ENCODE measurements around the gene ARL10.

The ARL10 gene

DNA sequence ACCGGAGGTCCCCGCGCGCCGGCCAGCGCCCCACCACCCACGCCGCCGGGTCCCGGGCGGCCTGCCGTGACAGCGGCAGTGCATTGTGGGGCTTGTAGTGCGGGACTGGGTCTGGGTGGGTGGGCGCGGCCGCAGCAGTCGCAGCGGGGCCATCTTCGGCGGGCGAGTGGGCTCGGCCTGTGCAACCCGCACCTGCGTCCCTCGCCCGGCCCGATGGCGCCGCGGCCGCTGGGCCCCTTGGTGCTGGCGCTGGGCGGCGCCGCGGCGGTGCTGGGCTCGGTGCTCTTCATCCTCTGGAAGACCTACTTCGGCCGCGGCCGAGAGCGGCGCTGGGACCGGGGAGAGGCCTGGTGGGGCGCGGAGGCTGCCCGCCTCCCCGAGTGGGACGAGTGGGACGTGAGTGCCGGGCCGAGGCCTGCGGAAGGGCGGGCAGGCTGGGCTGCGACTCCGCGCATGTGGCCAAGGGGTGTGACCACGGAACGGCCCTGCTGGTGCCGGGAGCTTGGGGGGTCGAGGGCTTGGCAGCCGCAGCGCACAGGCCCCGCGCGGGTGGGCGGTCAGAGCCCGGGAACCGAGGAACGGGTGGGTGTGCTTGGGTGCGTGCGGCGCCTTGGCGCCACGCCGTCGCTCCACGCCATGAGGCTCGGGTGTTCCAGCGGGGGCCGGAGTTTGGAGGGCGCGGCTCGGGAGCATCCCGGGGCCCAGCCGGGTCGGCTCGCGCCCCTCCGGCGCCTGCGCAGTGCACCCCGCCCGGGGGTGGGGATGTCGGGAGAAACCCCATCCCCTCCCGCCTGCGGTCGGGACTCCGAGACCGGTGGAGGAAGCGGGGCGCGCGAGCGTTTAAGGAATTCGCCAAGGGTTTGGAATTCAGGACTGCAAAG lies at the start of gene ARL10:
ARL10 (plus strand) TSS at position 137 of the 881 bp plus-strand sequence; CDS start at position 214, 77 bp downstream.
- DNase-seq, result peak; percentile 87

DNA sequence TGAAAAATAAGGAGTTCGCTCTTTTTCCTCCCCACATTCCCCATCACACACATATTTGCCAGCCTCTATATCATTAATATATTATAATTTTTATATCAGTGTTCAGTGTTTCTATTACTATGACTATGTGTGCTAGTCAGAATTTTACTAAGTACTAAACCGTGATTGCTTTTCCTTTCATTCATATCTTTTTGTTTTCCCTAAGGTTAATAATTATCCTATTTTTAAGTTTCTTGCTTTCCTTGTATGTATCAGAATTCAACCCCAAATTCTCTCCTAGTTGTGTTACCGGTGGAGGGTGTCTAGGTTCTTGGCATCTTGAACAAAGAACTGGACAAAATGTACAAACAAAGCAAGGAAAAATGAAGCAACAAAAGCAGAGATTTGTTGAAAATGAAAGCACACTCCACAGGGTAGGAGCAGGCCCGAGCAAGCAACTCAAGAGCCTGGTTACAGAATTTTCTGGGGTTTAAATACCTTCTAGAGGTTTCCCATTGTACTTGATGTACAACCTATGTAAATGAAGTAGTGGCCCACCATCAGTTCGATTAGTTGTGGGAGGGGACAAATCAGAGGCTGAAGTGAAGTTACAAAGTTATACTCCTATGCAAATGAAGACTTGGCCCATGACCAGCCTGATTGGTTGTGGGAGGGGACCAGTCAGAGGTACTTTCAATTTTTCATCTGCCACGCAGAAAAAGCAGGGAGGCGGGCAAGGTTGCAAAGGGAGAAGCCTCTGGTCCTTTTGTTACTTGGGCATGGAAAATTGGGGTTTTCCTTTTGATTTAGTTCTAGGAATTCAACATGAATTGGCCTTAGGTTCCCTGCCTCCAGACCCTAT lies 47.5 kb upstream of the ARL10 start:
- DNase-seq, result no peak

GRCh38 chr5:176319827-176320554 lies 45.3 kb upstream of the ARL10 start:
- DNase-seq, result no peak

DNA sequence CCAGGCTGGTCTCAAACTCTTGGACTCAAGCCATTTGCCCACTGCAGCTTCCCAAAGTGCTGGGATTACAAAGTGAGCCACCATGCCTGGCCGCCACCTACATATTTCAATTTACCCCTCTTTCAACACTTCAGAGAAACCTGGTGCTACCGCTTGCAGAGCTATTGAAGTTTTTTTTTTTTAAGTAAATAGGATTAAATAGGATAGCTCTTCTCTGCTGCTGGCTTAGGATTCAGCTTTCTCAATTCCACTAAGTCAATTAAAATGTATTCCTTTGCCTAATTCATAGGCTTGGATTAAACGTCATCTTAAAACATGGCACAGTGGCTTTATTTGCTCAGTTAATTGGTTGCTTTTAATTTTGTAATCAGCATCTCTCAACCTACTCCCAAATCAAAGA lies 44.7 kb upstream of the ARL10 start:
- no peak for DNase-seq

GRCh38 chr5:176334031-176334770 lies 31.1 kb upstream of the ARL10 start:
- no peak for DNase-seq

- DNase-seq, result no peak
These were observed 27.4 kb upstream of the ARL10 start for GRCh38 chr5:176337913-176338312.

DNA sequence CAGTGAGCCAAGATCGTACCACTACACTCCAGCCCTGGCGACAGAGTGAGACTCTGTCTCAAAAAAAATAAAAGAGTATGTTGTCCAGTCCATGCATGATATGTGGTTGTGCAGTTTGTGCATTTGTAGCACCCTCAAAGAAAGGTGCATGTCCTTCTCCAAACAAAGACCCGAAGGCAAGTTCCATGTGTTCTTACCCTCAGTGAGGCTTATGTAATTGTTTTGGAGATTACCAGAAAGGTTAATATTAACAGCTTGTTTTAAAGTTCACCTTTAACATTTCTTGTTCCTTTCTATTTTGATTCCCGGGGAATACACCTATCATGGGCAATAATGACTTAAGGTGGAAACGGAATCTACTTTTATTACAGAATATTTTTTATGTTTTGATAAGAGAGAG lies 26.0 kb upstream of the ARL10 start:
- no peak for DNase-seq

- DNase-seq, result no peak
These were observed 23.7 kb upstream of the ARL10 start for GRCh38 chr5:176341325-176342157.

- no peak for DNase-seq
These were observed 23.2 kb upstream of the ARL10 start for GRCh38 chr5:176342158-176342483.

- DNase-seq, result no peak
These were observed 22.4 kb upstream of the ARL10 start for GRCh38 chr5:176342766-176343458.

DNA sequence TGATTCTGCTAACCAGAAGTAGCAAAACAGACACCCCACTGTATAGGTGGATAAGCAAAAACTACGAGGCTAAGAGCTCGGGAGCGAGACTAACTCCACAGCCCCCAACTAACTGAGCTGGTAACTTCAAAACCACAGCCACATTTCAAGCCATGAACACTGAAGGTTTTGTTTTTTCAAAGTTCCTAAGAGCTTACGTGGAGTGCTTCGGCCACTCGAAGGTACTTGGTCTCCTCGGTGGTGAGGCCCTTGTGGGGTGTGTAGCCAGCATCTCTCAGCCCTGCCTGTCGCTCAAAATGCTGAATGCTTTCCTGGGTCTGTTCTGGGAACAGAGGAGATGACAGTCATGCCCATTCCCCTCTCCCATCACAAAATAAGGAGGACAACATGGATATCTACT lies 14.9 kb upstream of the ARL10 start:
- no peak for DNase-seq

GRCh38 chr5:176352116-176352878 lies 13.0 kb upstream of the ARL10 start:
- DNase-seq, result no peak

DNA sequence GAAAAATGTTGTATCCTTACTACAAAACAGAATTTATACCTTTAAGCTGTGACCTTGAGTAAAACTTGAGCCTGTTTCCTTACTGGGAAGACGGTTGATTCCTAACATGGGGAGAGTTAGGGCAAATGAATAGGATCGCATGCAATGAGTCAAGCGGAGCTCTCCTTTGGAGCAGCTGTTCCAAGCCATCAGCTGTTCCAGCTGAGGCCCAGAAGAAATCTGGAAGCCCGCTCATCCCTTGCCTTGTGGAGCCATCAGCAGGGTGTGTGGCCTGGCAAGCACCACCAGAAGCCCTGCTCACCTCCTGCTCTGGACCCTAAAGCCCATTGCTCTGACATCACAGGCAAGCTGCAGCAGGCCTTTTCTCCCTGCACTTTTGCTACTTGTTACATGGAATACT lies 11.8 kb upstream of the ARL10 start:
- no peak for DNase-seq

DNA sequence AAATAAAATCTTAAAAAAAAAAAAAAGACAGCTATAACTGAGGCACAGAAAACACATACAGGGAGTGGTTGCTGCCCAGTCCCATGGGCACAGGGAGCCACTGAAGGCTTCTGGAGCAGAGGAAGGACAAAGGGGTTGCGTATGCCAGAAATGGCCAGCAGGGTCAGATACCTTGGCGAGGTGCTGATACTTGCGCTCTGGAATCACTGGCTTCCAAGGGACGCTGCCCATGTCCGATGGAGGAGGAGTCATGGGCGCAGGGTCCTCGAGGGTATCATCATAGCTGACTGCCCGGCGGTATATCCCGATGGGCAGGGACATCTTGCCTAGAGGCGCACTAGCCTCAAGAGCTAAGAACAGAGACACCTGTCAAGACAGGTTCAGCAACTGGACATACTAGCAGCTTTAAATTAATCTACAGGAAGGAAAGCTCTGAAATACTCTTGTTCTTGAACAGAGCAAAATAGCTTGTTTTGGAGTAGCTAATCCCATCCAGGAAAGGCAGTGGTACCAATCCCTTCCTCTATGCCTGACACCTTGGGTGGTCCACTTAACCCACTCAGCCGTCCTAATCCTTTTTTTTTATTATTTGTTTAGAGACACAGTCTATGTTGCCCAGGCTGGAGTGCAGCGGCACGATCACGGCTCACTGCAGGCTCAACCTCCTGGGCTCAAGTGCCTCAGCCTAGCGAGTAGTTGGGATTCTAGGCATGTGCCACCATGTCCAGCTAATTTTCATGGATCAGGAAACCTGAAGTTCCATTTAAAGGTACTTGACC lies 9.7 kb upstream of the ARL10 start:
- no peak for DNase-seq

- DNase-seq, result no peak
These were observed 9.1 kb upstream of the ARL10 start for GRCh38 chr5:176356179-176356566.

DNA sequence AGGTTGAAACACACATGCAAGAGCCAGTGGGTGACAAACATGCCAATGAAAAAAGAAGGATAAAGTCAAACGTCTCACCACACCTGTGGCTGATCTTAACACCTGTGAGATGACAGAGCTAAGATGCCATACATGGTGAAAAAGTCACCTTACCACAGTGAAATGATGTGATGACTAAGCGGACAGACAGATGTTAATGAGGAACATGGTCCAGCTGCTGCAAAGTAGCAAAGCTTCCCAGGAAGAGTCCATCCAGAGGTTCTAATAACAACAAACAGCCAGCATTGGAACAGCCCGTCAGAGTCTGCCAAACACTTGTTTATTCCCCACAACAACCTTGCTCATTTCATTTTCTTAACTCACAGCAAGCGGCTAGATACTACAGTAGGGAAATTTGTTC lies 5.6 kb upstream of the ARL10 start:
- DNase-seq, result no peak

GRCh38 chr5:176360894-176361436 lies 4.3 kb upstream of the ARL10 start:
- DNase-seq, result no peak

DNA sequence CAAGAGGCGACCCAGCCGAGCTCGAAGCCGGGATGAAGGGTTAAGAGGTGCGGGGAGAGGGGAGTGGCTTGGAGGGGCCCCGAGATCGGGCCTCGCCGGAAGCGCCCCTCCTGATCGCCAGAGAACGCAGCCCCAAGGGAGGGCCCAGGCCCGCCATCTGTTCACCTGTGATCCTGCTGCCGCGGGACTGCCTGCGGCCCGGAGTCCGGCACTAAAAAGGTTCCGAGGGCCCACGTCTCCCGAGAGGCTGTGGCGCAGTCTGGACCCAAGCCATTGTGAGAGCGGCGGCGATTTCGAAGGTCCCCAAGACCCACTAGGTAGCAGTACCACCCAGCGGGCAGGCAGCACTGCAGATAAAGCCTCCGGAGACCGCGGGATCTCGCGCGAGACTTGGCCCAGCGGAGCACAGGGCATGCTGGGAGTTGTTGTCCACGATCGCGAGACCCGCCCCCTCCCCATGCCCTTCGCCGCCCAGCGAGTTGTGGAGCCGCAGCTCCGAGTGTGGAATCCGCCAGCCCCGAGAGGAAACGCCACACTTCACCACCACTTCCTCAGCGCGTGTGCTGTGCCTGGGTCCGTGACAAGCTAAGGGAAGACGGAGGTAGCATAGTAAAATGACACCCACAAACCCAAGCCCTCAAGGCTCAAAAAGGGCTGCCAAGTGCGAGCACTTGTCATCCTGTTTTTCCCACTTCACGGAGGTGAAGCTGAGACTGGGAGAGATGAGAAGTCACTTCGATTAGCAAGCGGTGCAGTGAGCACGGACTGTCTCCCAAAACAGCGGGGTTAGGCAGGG lies 3.7 kb upstream of the ARL10 start, which contains the start of gene KIAA1191:
KIAA1191 (minus strand) TSS at position 328 of the 796 bp plus-strand sequence. CDS start 2,256 bp downstream, outside the sequence.
- peak; percentile 96 for DNase-seq
